ENCODE measurements around the gene C10orf67.

DNA sequence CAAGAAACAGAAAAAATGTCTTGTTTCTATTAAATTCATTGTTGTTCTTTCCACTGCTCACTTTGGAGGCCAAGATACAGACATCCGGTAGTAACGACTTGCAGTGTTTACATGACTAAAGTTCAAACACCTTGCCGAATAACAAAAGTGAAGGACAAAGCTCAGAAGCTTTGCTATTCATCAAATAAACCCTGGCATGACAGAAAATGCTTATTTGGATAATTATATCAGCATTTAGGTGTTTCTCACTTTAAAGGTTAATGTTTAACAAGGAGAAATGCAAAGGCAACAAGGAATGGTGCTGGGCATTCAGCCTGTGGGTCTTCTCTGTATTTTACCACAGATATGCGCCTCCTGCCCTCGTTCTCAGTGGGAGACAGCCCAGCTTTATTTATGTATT lies 157.9 kb downstream of the C10orf67 start:
- no peak for TF ChIP-seq POLR2A (IDR thresholded peaks at IDR 0.05)
- no peak for TF ChIP-seq CTCF (IDR thresholded peaks at IDR 0.05)

Measured in uterus (tissue), 2 donors.